NOMO-1 treated with DMSO at 0.1 percent for 48 hours (cell line): ENCODE data around the gene RNF224.

ENCODE experiments used
- DNase-seq: peaks from one replicate; lab custom pipeline; 2025; ENCODE audit not compliant: unreplicated experiment; lab: John Stamatoyannopoulos, UW

The RNF224 gene

GRCh38 chr9:137270929-137271695 lies 43.8 kb downstream of the RNF224 start:
- no peak for DNase-seq

GRCh38 chr9:137271696-137272076 lies 44.4 kb downstream of the RNF224 start:
- no peak for DNase-seq

- DNase-seq, result no peak
Observed at GRCh38 chr9:137272241-137273094, 45.2 kb downstream of the RNF224 start.

GRCh38 chr9:137273095-137273490 lies 45.8 kb downstream of the RNF224 start:
- no peak for DNase-seq

- DNase-seq, result no peak
Observed at GRCh38 chr9:137273611-137274320, 46.5 kb downstream of the RNF224 start.

- no peak for DNase-seq
Observed at GRCh38 chr9:137275203-137275587, 47.9 kb downstream of the RNF224 start.

GRCh38 chr9:137275588-137276472 lies 48.5 kb downstream of the RNF224 start:
- no peak for DNase-seq

GRCh38 chr9:137276473-137277328 lies 49.4 kb downstream of the RNF224 start:
- peak; percentile 76 for DNase-seq

- peak; percentile 96 for DNase-seq
Observed at GRCh38 chr9:137277329-137278041, 50.2 kb downstream of the RNF224 start, which contains the start of gene TOR4A. Gene TOR4A (plus strand): TSS chr9:137277726. CDS start chr9:137278690, 964 bp downstream.

GRCh38 chr9:137278061-137278701 lies 50.9 kb downstream of the RNF224 start:
- peak; percentile 49 for DNase-seq
